A549 (cell line): ENCODE results near the gene ESRRB. TPM values are rescaled to one million over a fixed set of nuclear protein-coding genes. Genes with fewer than 3 reads are reported as not detected.

Experiments
- ATAC-seq, 2 experiments: fragments of 200-7000 bp in 1 of 2; fragments of >200 bp in 1 of 2; cut with Nextera tagmentation in 1 of 2; cut with Tn5 transposase in 1 of 2; 3 replicates each; pipeline versions ENCODE4 v1.8.0 to v1.9.1; 2018 to 2020; ENCODE audit warnings: mild to moderate bottlenecking in 1 of 2, moderate library complexity in 1 of 2
- CTCF ChIA-PET: fragments of 300-600 bp; sonication (Branson Sonifier 250); formaldehyde crosslinking; extraction: SDS; loops from one replicate; lab custom pipeline; 2021; ENCODE audit warnings: antibody characterized with exemption, inconsistent platforms; lab: Yijun Ruan, JAX
- POLR2A ChIA-PET: fragments of 350-600 bp; formaldehyde crosslinking; extraction: SDS; loops from one replicate; lab custom pipeline; 2021; ENCODE audit warnings: antibody characterized with exemption, inconsistent platforms; lab: Yijun Ruan, JAX
- DNase-seq, 2 experiments: peaks; one replicate each; pipeline versions ENCODE4 v3.0.0 to v3.0.0-alpha.2; 2011 to 2016; ENCODE audit warnings: low read depth in 1 of 2, low spot score in 1 of 2
- FAIRE-seq: peaks from 2 replicates; lab custom pipeline; 2011; peaks lifted over from hg19 to GRCh38; lab: Jason Lieb, UNC
- H3K27ac ChIP-seq, 2 experiments: fragments of >200 bp; sonication (Bioruptor Twin); formaldehyde crosslinking; 3 replicates each; pipeline ENCODE4 v1.5.1; 2016 to 2017
- H3K4me1 ChIP-seq: fragments of >200 bp; sonication (Bioruptor Twin); formaldehyde crosslinking; 3 replicates; pipeline ENCODE4 v1.6.1; 2016
- H3K4me2 ChIP-seq: fragments of >200 bp; sonication (Bioruptor Twin); formaldehyde crosslinking; 3 replicates; pipeline ENCODE4 v1.6.1; 2016
- H3K4me3 ChIP-seq: fragments of >200 bp; sonication (Bioruptor Twin); formaldehyde crosslinking; 3 replicates; pipeline ENCODE4 v1.5.1; 2016
- H3K9me3 ChIP-seq: fragments of >200 bp; sonication (Bioruptor Twin); formaldehyde crosslinking; 3 replicates; pipeline ENCODE4 v1.6.1; 2016
- CBX2 ChIP-seq: fragments of 200-600 bp; sonication (generic); IDR thresholded peaks from 2 replicates; pipeline ENCODE4 v1.6.1; 2016; ENCODE audit warnings: low read depth, mild to moderate bottlenecking, borderline replicate concordance
- CHD4 ChIP-seq: fragments of 200-600 bp; sonication (generic); IDR thresholded peaks from 2 replicates; pipeline ENCODE4 v1.6.1; 2016; ENCODE audit warnings: antibody characterized with exemption, mild to moderate bottlenecking, borderline replicate concordance
- EHF ChIP-seq: fragments of 250-450 bp; sonication (Bioruptor Pico); IDR thresholded peaks from 2 replicates; pipeline ENCODE4 v1.5.0; 2020; ENCODE audit warnings: mild to moderate bottlenecking
- EHMT2 ChIP-seq: fragments of 200-600 bp; sonication (generic); IDR thresholded peaks from 2 replicates; pipeline ENCODE4 v1.6.1; 2016; ENCODE audit warnings: antibody characterized with exemption, low read depth, mild to moderate bottlenecking, moderate library complexity
- EP300 ChIP-seq, 2 experiments: fragments of >200 bp; sonication (Bioruptor Twin); formaldehyde crosslinking; IDR thresholded peaks; 2 replicates in 1 of 2; 3 replicates in 1 of 2; pipeline ENCODE4 v1.6.1; 2016 to 2017
- ESRRA ChIP-seq: fragments of 150-350 bp; IDR thresholded peaks from 2 replicates; pipeline ENCODE4 v1.6.1; 2014; ENCODE audit warnings: mild to moderate bottlenecking, low read length, borderline replicate concordance
- FOXS1 ChIP-seq: fragments of 250-450 bp; sonication (Bioruptor Pico); IDR thresholded peaks from 2 replicates; pipeline ENCODE4 v1.5.0; 2020; ENCODE audit warnings: mild to moderate bottlenecking, moderate library complexity
- GATA3 ChIP-seq: IDR thresholded peaks from 2 replicates; pipeline ENCODE4 v1.6.1; 2012; ENCODE audit warnings: borderline replicate concordance
- HOXA7 ChIP-seq: fragments of 250-450 bp; sonication (Bioruptor Pico); IDR thresholded peaks from 2 replicates; pipeline ENCODE4 v1.5.0; 2020; ENCODE audit warnings: mild to moderate bottlenecking, moderate library complexity
- JUN ChIP-seq, 2 experiments: fragments of >200 bp; sonication (Bioruptor Twin); formaldehyde crosslinking; IDR thresholded peaks; 2 replicates in 1 of 2; 3 replicates in 1 of 2; pipeline ENCODE4 v1.6.1; 2016 to 2017
- JUNB ChIP-seq: fragments of >200 bp; sonication (Bioruptor Twin); formaldehyde crosslinking; IDR thresholded peaks from 2 replicates; pipeline ENCODE4 v1.6.1; 2016
- MYC ChIP-seq: IDR thresholded peaks from 2 replicates; pipeline ENCODE4 v1.6.1; 2012; ENCODE audit warnings: mild to moderate bottlenecking, inconsistent platforms, low read length, improper control_type of control experiment, borderline replicate concordance
- NFE2L2 ChIP-seq: fragments of 150-350 bp; conservative IDR thresholded peaks from 2 replicates; pipeline ENCODE4 v1.6.1; 2014; ENCODE audit warnings: low read length
- NPAS2 ChIP-seq: fragments of 250-450 bp; sonication (Bioruptor Pico); IDR thresholded peaks from 2 replicates; pipeline ENCODE4 v1.8.0; 2022; ENCODE audit warnings: mild to moderate bottlenecking, moderate library complexity, borderline replicate concordance
- PHF8 ChIP-seq: fragments of 200-600 bp; sonication (generic); IDR thresholded peaks from 2 replicates; pipeline ENCODE4 v1.6.1; 2016; ENCODE audit warnings: low read depth, mild to moderate bottlenecking, antibody characterized with exemption, moderate library complexity, borderline replicate concordance
- POLR2A ChIP-seq: IDR thresholded peaks from 2 replicates; pipeline ENCODE4 v1.6.1; 2012; ENCODE audit warnings: mild to moderate bottlenecking, low read length
- RCOR1 ChIP-seq: fragments of 150-350 bp; IDR thresholded peaks from 2 replicates; pipeline ENCODE4 v1.6.1; 2014; ENCODE audit warnings: antibody characterized with exemption, low read length, low read depth
- ZSCAN20 ChIP-seq: fragments of 250-450 bp; sonication (Bioruptor Pico); IDR thresholded peaks from 2 replicates; pipeline ENCODE4 v1.8.0; 2022; ENCODE audit warnings: mild to moderate bottlenecking, moderate library complexity
- WGBS: methylation state at CpG from one replicate; pipeline ENCODE4 v1.1.6; 2017; ENCODE audit errors: missing lambda C conversion rate; 5-methylcytosine and 5-hydroxymethylcytosine counted together
- polyA plus RNA-seq, 4 experiments: library from polyadenylated mRNA; depleted of rRNA in 3 of 4; stranded (reverse); fragments of >200 nt; fragmentation: RNase III in 1 of 4; extraction: RNeasy Plus Mini Kit Qiagen cat#74134 plus additional on column Dnase treatment in 1 of 4; gene quantifications; 2 replicates in 3 of 4; 3 replicates in 1 of 4; pipeline ENCODE4 v1.2.3, GENCODE V29; 2011 to 2017
- TF ChIP-seq, protein P1 (sequence below): fragments of 250-450 bp; sonication (Bioruptor Pico); IDR thresholded peaks from 2 replicates; pipeline ENCODE4 v1.5.0; 2021; ENCODE audit warnings: mild to moderate bottlenecking, moderate library complexity, borderline replicate concordance
- TF ChIP-seq, protein P2 (sequence below): fragments of >200 bp; sonication (Bioruptor Twin); formaldehyde crosslinking; IDR thresholded peaks from 3 replicates; pipeline ENCODE4 v1.5.1; 2016
- TF ChIP-seq, protein P3 (sequence below): fragments of 450-650 bp; IDR thresholded peaks from 2 replicates; pipeline ENCODE4 v1.6.1; 2014; ENCODE audit warnings: antibody characterized with exemption

Gene ESRRB
- polyA plus RNA-seq, 2 of the 4 experiments (the other 2 are of a cell fraction): 0.15 to 0.19 TPM

DNA sequence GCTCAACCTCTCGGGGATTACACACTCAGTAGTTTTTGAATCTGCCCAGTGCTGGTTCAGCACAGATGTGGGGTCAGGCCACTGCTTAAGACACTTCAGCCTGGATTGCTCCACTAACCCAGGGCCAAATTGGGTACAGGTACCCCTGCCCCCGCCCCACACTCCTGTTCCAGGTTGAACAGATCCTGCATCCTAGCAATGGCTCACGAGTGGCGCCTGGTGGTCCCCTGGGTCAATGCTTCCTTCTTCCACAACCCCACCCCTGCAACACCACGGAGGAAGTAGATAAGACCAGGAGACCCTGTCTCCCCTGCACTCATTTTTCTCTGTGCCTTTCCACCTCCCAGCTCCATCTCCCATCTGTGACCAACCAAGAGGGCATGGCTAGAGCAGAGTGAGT is 108.4 kb downstream of the ESRRB start:
- POLR2A ChIA-PET: no interaction called here

DNA sequence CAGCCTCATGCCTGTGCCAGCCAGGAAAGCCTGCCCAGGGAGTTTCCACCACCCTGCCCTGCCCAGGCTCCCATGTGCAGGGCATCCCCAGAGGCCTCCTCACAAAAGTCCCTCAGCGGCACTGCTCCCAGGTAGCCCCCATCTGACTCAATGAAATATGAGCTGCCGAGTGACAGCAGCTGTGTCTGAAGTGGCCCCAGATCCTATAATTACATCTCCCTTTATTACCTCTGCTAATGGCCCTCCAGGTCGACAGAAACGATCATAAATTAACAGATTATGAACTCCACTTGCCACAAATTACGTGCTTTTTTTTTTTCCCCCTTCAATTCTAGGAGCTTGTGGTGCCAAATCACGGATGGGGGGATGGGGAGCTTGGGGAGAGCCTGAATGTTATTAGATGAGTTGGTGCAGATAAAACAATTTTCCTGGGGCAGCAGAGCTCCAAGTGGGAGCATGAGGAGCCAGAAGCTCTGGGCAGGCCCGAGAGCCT is 110.4 kb downstream of the ESRRB start:
- 36% methylated on average over 7 of the region's 7 CpGs for WGBS
- no peak overlapping the region for H3K4me3 ChIP-seq
- DNase-seq (no peak), FAIRE-seq (no peak), ATAC-seq (no peak)
- ChIA-PET CTCF (interaction anchor here (1.1 kb wide), 1 partner anchor 14 kb away, joined by 6 read pairs; no protein-coding TSS in a partner anchor), POLR2A (no interaction called here)
- no peak overlapping the region for H3K27ac ChIP-seq
- H3K4me1 ChIP-seq: no peaks in the 10 kb centered on the region
- TF ChIP-seq JUNB (no peak), ESRRA (no peak), GATA3 (no peak), POLR2A (no peak), PHF8 (no peak), NFE2L2 (no peak), HOXA7 (CRISPR knock-in tag) (no peak), EHMT2 (no peak), EP300 (IDR thresholded peaks at IDR 0.05) (no peak), FOXS1 (CRISPR knock-in tag) (no peak)
- TF ChIP-seq, protein P1, sequence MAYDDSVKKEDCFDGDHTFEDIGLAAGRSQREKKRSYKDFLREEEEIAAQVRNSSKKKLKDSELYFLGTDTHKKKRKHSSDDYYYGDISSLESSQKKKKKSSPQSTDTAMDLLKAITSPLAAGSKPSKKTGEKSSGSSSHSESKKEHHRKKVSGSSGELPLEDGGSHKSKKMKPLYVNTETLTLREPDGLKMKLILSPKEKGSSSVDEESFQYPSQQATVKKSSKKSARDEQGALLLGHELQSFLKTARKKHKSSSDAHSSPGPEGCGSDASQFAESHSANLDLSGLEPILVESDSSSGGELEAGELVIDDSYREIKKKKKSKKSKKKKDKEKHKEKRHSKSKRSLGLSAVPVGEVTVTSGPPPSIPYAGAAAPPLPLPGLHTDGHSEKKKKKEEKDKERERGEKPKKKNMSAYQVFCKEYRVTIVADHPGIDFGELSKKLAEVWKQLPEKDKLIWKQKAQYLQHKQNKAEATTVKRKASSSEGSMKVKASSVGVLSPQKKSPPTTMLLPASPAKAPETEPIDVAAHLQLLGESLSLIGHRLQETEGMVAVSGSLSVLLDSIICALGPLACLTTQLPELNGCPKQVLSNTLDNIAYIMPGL: no peak
- TF ChIP-seq, protein P2, sequence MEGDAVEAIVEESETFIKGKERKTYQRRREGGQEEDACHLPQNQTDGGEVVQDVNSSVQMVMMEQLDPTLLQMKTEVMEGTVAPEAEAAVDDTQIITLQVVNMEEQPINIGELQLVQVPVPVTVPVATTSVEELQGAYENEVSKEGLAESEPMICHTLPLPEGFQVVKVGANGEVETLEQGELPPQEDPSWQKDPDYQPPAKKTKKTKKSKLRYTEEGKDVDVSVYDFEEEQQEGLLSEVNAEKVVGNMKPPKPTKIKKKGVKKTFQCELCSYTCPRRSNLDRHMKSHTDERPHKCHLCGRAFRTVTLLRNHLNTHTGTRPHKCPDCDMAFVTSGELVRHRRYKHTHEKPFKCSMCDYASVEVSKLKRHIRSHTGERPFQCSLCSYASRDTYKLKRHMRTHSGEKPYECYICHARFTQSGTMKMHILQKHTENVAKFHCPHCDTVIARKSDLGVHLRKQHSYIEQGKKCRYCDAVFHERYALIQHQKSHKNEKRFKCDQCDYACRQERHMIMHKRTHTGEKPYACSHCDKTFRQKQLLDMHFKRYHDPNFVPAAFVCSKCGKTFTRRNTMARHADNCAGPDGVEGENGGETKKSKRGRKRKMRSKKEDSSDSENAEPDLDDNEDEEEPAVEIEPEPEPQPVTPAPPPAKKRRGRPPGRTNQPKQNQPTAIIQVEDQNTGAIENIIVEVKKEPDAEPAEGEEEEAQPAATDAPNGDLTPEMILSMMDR: no peak
- H3K4me2 ChIP-seq: no peak overlapping the region
- H3K9me3 ChIP-seq: no peaks in the 10 kb centered on the region

More for the DNA sequence above, 108.4 kb downstream of the ESRRB start:
- FAIRE-seq (no peak), ATAC-seq (no peak), DNase-seq (no peak)
- 74% methylated on average over 5 of the region's 5 CpGs for WGBS
- CTCF ChIA-PET: interaction anchor here (1.3 kb wide), 1 partner anchor 775 kb away, joined by 3 read pairs; no protein-coding TSS in a partner anchor
- Histone ChIP-seq H3K4me1 (no peaks in the 10 kb centered on the region), H3K4me2 (no peak overlapping the region), H3K4me3 (no peak overlapping the region), H3K27ac (no peak overlapping the region), H3K9me3 (no peaks in the 10 kb centered on the region)
- TF ChIP-seq MYC (no peak), NPAS2 (CRISPR knock-in tag) (no peak), CHD4 (no peak), EHF (CRISPR knock-in tag) (no peak), CBX2 (no peak), PHF8 (no peak), ZSCAN20 (CRISPR knock-in tag) (no peak), RCOR1 (no peak), JUN (IDR thresholded peaks at IDR 0.05) (no peak)
- TF ChIP-seq, protein P3, sequence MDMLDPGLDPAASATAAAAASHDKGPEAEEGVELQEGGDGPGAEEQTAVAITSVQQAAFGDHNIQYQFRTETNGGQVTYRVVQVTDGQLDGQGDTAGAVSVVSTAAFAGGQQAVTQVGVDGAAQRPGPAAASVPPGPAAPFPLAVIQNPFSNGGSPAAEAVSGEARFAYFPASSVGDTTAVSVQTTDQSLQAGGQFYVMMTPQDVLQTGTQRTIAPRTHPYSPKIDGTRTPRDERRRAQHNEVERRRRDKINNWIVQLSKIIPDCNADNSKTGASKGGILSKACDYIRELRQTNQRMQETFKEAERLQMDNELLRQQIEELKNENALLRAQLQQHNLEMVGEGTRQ: no peak
